Retinal pigment epithelial cell (primary cell): Measurements from ENCODE around the gene TIMM44.

Experiments
- DNase-seq: peaks from one replicate; pipeline ENCODE4 v3.0.0-alpha.2; 2010; ENCODE audit warnings: low read depth
- H3K4me3 ChIP-seq: 2 replicates; pipeline ENCODE4 v1.5.1; 2011; ENCODE audit warnings: mild to moderate bottlenecking, low read length, control low read depth, moderate library complexity
- CTCF ChIP-seq: conservative IDR thresholded peaks from 2 replicates; pipeline ENCODE4 v1.5.1; 2011; ENCODE audit warnings: low read depth, low read length, control low read depth, inconsistent platforms

Gene TIMM44

GRCh38 chr19:7912697-7913564 lies 30.5 kb downstream of the TIMM44 start:
- H3K4me3 ChIP-seq = no peak overlapping the region
- TF ChIP-seq CTCF = no peak
- DNase-seq = no peak

GRCh38 chr19:7912144-7912696 lies 31.2 kb downstream of the TIMM44 start:
- no peak for DNase-seq
- H3K4me3 ChIP-seq = no peak overlapping the region
- TF ChIP-seq CTCF = no peak

GRCh38 chr19:7911508-7912143 lies 31.8 kb downstream of the TIMM44 start:
- no peak overlapping the region for H3K4me3 ChIP-seq
- no peak for DNase-seq
- no peak for TF ChIP-seq CTCF

GRCh38 chr19:7910321-7911161 lies 32.9 kb downstream of the TIMM44 start:
- DNase-seq = no peak

GRCh38 chr19:7909471-7910067 lies 33.9 kb downstream of the TIMM44 start:
- TF ChIP-seq CTCF = no peak
- H3K4me3 ChIP-seq = no peak overlapping the region
- DNase-seq = no peak

More at GRCh38 chr19:7910321-7911161, 32.9 kb downstream of the TIMM44 start:
- TF ChIP-seq CTCF = no peak
- H3K4me3 ChIP-seq = no peak overlapping the region

GRCh38 chr19:7908742-7909461 lies 34.6 kb downstream of the TIMM44 start:
- DNase-seq = no peak
- TF ChIP-seq CTCF = no peak
- H3K4me3 ChIP-seq = no peak overlapping the region
